ACC112 (cell line): ENCODE measurements around the gene PSMB1.
"Not testable (repeated sequence)": the region's sequence is repeated elsewhere in the genome, so short reads cannot be mapped to it uniquely, and the experiment has no call there.

ENCODE experiments used
- H2AFZ ChIP-seq: fragments of 200-600 bp; sonication (generic); one replicate; pipeline ENCODE4 v1.6.0; 2017; ENCODE audit warnings: antibody characterized with exemption, low read length; ENCODE audit not compliant: unreplicated experiment
- H3K27ac ChIP-seq: fragments of 200-600 bp; sonication (generic); 2 replicates; pipeline ENCODE4 v1.5.1; 2014; ENCODE audit warnings: low read depth, mild to moderate bottlenecking, antibody characterized with exemption, low read length, moderate library complexity
- H3K27me3 ChIP-seq: fragments of 200-600 bp; sonication (generic); 2 replicates; pipeline ENCODE4 v1.6.1; 2014; ENCODE audit warnings: mild to moderate bottlenecking, antibody characterized with exemption, low read length, moderate library complexity, mixed read lengths; ENCODE audit not compliant: insufficient read depth
- H3K36me3 ChIP-seq: fragments of 200-600 bp; sonication (generic); 2 replicates; pipeline ENCODE4 v1.6.1; 2016; ENCODE audit warnings: mild to moderate bottlenecking, antibody characterized with exemption, low read length, moderate library complexity, mixed read lengths; ENCODE audit not compliant: insufficient read depth
- H3K4me1 ChIP-seq: fragments of 200-600 bp; sonication (generic); one replicate; pipeline ENCODE4 v1.6.1; 2016; ENCODE audit warnings: low read length, mixed read lengths; ENCODE audit not compliant: insufficient read depth, unreplicated experiment, control insufficient read depth
- H3K4me3 ChIP-seq: fragments of 200-600 bp; sonication (generic); 2 replicates; pipeline ENCODE4 v1.5.1; 2014; ENCODE audit warnings: mild to moderate bottlenecking, low read depth, low read length
- H3K79me2 ChIP-seq: fragments of 200-600 bp; sonication (generic); one replicate; pipeline ENCODE4 v1.6.0; 2016; ENCODE audit warnings: low read length; ENCODE audit not compliant: control insufficient read depth, unreplicated experiment, insufficient read depth

PSMB1 gene

DNA sequence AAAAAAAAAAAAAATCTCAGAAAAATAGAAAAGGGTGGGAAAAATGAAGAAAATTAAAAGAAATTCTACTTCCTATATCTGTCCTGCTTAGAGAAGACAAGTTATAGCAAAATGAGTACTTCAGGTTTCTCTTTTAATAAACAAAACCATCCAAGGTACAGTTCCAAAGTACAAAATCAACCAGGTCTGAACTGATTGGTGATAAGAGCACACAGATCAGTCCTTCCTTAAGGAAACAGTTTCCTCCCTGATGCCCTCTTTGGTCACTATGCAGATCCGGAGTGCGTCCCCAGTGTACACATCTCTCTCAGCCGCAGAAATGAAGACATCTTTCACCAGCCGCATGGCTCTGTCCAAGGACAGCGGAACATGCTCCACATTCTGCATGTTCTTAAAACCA, 18.1 kb downstream of the PSMB1 start:
- no peak overlapping the region for H3K27ac ChIP-seq
- H3K27me3 ChIP-seq, result no peaks in the 10 kb centered on the region
- H2AFZ ChIP-seq, result no peak overlapping the region
- H3K36me3 ChIP-seq, result peaks cover 53% of the 10 kb centered on the region
- H3K4me3 ChIP-seq, result no peak overlapping the region
- no peaks in the 10 kb centered on the region for H3K4me1 ChIP-seq
- H3K79me2 ChIP-seq, result peaks cover 18% of the 10 kb centered on the region

DNA sequence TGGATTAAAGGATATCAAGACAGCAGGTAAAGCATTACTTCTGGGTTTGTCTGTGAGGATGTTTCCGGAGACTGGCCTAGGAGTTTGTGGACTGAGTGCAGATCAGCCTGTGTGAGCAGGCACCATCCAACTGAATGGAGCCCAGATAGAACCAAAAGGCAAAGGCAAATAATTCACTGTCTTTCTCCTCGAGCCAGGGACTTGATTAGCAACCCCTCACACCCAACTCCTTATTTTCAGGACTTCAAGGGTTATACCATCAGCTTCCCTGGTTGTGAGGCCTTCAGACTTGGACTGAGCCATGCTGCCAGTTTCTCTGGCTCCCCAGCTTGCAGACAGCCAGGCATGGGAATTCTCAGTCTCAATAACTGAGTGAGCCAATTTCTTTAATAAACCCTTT, 19.3 kb downstream of the PSMB1 start:
- H3K4me1 ChIP-seq, result no peaks in the 10 kb centered on the region
- H3K27me3 ChIP-seq, result no peaks in the 10 kb centered on the region
- no peak overlapping the region for H3K4me3 ChIP-seq
- peaks cover 12% of the 10 kb centered on the region for H3K79me2 ChIP-seq
- no peak overlapping the region for H3K27ac ChIP-seq
- no peak overlapping the region for H2AFZ ChIP-seq
- peaks cover 47% of the 10 kb centered on the region for H3K36me3 ChIP-seq

DNA sequence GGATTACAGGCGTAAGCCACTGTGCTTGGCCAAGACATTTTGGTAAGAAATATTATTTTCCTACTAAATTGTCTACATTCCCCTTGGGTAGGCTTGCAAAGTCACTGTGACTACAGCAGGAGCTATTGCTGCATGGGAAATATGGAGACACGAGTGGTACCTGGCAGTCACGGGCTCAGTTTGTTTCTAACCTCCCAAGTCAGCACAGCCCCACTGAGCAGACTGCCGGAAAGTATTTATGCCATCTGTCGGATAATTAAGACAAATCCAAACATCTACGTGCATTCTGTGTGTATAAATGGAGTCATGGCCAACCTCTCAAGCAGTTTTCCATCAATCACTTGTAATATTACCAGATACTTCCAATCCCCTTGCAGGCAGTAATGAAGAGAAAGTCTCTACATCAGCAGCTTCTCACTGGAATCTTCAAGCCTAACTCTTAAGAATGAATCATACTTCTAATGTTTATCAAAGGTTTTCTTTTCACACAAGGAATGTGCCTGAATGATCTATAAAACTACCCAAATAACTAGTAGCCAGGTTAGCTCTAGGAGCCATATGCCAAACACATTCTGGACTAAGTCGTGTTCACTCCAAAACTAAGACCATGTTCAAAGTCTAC, 20.1 kb downstream of the PSMB1 start:
- H3K27ac ChIP-seq, result no peak overlapping the region
- peaks cover 5% of the 10 kb centered on the region for H3K79me2 ChIP-seq
- no peaks in the 10 kb centered on the region for H3K27me3 ChIP-seq
- no peak overlapping the region for H3K4me3 ChIP-seq
- H2AFZ ChIP-seq, result no peak overlapping the region
- no peaks in the 10 kb centered on the region for H3K4me1 ChIP-seq
- peaks cover 41% of the 10 kb centered on the region for H3K36me3 ChIP-seq

DNA sequence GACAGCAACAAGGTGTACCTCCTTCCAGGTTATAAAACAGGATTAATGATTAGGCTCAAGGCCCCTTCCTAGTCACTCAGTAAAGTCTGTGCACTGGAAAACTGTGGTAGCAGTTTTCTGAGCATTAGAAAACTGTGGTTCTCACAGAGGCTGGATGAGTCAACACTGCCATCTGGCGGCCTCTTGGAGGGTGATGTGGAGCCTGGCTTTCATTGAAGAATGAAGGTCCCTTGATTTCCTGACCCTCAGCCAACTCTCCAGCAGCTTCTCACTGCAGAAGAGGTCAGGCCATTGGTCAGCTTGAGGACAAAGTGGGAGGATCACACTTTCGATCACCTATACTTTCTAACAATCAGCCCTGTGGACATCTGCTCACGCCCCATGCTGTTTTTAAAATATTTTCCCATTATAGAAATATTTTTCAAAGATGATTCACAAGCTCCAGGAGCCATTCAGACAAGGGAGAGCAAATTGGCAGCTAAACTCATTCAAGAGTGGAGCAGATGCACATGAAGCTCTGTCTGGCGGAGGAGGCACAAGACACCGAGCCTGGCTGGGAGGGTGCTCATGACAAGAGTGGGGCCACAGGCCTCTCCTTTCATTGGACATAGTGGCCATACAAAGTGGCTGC, 23.2 kb downstream of the PSMB1 start:
- H3K4me1 ChIP-seq, result no peaks in the 10 kb centered on the region
- peaks cover 16% of the 10 kb centered on the region for H3K36me3 ChIP-seq
- no peak overlapping the region for H3K4me3 ChIP-seq
- no peak overlapping the region for H3K27ac ChIP-seq
- no peak overlapping the region for H2AFZ ChIP-seq
- H3K79me2 ChIP-seq, result no peaks in the 10 kb centered on the region
- no peaks in the 10 kb centered on the region for H3K27me3 ChIP-seq

DNA sequence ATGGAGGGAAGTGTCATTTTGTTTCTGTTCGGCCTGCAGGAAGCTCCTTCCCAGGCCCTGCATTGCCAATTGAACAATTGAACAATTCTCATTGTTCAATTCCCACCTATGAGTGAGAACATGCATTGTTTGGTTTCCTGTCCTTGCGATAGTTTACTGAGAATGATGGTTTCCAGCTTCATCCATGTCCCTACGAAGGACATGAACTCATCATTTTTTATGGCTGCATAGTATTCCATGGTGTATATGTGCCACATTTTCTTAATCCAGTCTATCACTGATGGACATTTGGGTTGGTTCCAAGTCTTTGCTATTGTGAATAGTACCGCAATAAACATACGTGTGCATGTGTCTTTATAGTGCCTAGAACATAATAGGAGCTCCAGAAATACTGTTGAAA, 25.1 kb downstream of the PSMB1 start:
- H3K4me1 ChIP-seq, H3K79me2 ChIP-seq, H3K27ac ChIP-seq, H3K4me3 ChIP-seq, H3K36me3 ChIP-seq, H2AFZ ChIP-seq, H3K27me3 ChIP-seq: not testable (repeated sequence)

DNA sequence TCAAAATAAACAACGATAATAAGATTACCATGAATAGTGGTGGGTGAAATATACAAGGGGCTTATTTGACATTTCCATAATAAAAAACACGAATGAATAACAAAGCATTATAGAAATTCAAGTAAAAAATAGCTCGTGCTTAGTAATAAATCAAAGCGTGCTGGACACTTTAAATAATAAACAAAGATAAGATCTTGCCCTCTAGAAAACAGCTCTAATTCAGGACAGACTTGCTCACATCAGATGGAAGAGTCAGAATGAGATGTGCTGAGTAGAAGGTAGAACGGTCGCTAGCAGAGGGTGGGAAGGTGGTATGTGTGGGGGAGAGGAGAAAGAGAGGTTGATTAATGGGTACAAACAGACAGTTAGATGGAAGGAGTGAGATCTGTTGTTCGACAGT, 27.3 kb downstream of the PSMB1 start:
- no peak overlapping the region for H2AFZ ChIP-seq
- H3K79me2 ChIP-seq, result no peaks in the 10 kb centered on the region
- H3K27ac ChIP-seq, result no peak overlapping the region
- H3K36me3 ChIP-seq, result no peaks in the 10 kb centered on the region
- no peaks in the 10 kb centered on the region for H3K27me3 ChIP-seq
- H3K4me1 ChIP-seq, result no peaks in the 10 kb centered on the region
- H3K4me3 ChIP-seq, result no peak overlapping the region

DNA sequence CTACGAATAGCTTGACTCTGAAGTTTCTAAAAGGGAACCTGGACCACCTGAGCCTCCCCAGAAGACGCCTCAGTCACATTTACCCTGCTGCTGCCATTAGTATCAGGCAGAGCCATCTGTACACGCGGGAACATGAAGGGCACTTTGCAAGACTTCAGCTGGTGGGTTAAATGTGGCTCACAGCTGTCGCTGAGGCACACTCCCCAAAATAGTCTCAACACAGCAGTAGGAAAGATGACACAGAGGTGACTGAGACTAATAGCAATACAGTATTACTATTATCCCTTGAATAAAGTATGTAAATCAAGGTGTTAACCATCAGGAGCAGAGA, 29.0 kb downstream of the PSMB1 start:
- Histone ChIP-seq H2AFZ (no peak overlapping the region), H3K79me2 (no peaks in the 10 kb centered on the region), H3K4me3 (no peak overlapping the region), H3K36me3 (no peaks in the 10 kb centered on the region), H3K27ac (no peak overlapping the region), H3K4me1 (no peaks in the 10 kb centered on the region), H3K27me3 (0 out of 2 replicates have a peak, but pooled peaks cover 10% of the 10 kb centered on the region)

DNA sequence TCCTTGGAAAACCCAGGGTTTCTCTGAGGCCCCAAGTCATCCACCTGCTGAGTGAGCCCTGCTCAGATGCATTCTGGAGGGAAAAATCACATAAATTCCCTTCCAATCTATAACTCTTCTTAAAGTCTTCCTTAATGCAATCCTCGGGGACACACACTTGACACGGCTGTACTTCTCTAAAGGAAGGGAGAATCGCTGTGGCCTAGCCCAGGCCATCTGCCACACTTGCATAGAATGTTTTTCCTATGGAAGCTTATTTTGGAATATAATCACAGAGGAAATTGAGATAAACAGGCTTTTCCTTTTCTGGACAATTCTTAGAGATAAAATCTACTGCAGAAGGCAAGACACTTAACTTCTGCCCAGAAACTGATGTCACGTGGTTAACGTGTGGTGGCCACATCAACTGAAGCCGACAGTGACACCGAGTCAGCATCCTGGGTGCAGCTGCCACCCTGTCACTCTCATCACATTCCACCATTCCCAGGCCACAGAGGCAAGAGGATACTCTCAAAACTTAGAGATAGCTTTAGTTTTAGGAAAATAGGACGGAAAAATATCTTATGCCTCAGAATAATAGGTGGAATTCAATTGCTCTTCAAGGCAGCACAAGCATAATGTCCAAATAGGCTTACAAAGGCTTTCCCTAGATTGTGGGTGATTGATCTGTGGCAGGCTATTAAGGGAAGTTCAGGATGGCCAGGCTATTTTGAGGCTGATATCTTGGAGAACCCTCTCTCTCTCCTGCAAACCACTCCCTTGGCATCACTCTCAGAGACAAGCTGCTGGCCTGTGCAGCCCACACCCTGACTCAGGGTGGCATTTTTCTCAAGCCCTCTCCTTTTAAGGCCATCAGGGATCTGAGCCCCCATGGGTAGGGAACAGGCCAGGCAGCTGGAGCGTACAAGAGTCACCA, 29.6 kb downstream of the PSMB1 start:
- Histone ChIP-seq H3K79me2 (no peaks in the 10 kb centered on the region), H3K4me3 (no peak overlapping the region), H2AFZ (no peak overlapping the region), H3K4me1 (no peaks in the 10 kb centered on the region), H3K27me3 (0 out of 2 replicates have a peak, but pooled peaks cover 10% of the 10 kb centered on the region), H3K27ac (no peak overlapping the region), H3K36me3 (no peaks in the 10 kb centered on the region)

DNA sequence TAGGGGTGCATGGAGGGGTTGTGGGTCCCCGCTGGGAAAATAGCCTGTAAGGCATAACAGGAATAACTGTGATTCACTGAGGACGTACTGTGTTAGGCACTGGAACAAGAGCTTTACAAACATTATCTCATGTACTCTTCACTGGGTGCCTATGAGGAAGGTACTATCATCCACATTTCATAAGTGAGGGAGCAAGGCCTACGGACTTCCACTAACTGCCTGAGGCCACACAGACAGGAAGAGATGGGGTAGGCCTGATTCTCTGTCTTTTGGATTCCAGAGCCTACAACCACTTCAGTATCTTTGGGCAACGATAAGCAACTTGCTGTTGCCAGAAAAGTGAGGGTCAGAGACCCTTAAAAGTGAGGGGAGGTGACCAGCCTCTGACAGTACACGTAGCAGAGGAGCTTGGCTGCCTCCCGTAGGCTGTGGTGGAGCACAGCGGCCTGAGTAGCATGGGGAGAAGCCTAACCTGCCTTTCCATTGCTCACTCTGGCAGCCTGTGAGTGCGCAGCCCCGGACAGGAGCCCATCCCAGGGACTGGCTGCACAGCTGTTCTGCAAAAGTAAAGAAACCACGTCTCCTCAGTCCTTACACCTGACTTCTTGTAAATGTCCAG, 30.4 kb downstream of the PSMB1 start:
- Histone ChIP-seq H3K27me3 (0 out of 2 replicates have a peak, but pooled peaks cover 14% of the 10 kb centered on the region), H3K36me3 (no peaks in the 10 kb centered on the region), H3K27ac (no peak overlapping the region), H3K79me2 (no peaks in the 10 kb centered on the region), H3K4me3 (no peak overlapping the region), H3K4me1 (no peaks in the 10 kb centered on the region), H2AFZ (no peak overlapping the region)

DNA sequence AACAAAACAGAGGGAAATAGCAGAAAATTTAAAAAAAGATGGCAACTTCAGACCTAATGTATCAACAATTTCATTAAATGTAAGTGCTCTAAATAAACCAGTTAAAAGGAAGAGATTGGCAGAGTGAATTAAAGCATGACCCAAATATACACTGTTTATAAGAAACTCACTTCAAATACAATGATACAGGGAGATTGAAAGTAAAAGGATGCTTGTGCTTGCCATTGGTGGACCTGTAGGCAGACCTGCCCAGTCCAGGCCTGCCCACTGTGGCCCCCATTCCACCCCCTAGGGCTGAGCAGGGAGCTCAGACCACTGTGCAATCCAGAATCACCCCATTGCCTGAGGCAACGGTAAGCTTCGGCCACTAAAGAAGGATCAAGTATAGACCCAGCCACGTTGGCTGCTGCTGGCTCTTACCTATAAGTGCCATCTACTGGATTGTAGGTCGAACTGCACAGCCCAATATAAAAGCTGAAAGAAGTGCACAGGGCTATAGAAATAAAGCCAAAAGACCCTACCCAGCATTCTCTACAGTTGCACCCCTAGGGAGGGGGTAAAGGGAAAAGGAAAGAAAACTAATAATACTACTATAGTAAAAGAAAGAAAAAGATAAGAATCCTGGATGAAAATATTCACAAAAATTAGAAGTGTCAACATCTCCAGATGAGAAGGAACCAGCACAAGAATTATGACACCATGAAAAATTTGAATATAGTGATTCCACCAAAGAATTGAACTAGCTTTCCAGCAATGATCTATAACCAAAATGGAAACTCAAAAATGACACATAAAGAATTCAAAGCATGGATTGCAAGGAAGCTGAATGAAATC, 36.1 kb downstream of the PSMB1 start:
- Histone ChIP-seq H2AFZ (peak overlapping the region; percentile 90), H3K36me3 (no peaks in the 10 kb centered on the region), H3K79me2 (no peaks in the 10 kb centered on the region), H3K27me3 (0 out of 2 replicates have a peak, but pooled peaks cover 14% of the 10 kb centered on the region), H3K27ac (no peak overlapping the region), H3K4me1 (no peaks in the 10 kb centered on the region), H3K4me3 (peak overlapping the region; percentile 60; the same call in 1 of the 2 replicates)
